Activated CD8-positive, alpha-beta memory T cell treated with anti-CD3 and anti-CD28 coated beads, Interleukin-2, amount 50 U/mL, for 24 hours (primary cell): ENCODE data around the gene WDFY4.

ENCODE experiments used
- DNase-seq: peaks from one replicate; pipeline ENCODE4 v3.0.0-alpha.2; 2020; ENCODE audit errors: extremely low read depth

Gene WDFY4

GRCh38 chr10:48655411-48656240 is 29.0 kb upstream of the WDFY4 start:
- DNase-seq, result no peak

- peak; percentile 60 for DNase-seq
Measured at GRCh38 chr10:48656241-48656913, 28.3 kb upstream of the WDFY4 start.

DNA sequence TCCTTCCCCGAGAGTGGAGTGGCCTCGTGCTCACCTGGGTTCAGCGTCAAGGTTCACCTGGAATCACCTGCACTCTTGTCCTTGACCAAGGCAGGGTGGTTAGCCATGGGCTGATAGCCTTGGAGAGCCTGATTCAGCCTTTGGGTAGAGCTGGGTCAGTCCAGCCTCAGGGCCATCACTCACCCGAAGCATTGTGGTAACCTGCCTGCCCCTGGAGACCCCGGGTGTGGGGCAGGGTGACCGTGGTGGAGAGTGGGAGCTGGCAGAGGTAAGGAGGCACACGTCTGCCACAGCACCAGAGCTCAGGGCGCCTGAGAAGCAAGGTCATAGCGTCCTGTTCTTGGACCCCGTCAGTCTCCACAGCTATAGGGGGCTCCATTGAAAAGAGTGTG is 27.8 kb upstream of the WDFY4 start:
- no peak for DNase-seq

DNA sequence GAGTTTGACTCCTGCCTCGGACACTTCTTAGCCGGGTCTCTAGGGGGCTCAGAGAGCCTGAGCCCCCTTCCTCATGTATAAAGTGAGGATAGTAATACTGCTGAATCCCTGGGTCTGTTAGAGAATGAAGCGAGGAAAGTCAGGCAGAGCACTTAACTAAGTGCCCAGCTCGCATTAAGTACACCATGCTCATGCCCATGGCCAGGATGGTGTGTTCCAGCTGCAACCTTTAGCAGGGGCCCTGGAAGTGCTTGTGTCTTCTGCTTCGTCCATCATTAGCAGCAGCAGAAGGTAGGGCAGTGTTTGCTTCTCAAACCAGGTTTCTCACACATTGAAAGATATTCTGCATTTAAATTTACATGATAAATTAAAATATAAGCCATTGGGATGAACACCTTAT is 27.3 kb upstream of the WDFY4 start:
- no peak for DNase-seq

DNA sequence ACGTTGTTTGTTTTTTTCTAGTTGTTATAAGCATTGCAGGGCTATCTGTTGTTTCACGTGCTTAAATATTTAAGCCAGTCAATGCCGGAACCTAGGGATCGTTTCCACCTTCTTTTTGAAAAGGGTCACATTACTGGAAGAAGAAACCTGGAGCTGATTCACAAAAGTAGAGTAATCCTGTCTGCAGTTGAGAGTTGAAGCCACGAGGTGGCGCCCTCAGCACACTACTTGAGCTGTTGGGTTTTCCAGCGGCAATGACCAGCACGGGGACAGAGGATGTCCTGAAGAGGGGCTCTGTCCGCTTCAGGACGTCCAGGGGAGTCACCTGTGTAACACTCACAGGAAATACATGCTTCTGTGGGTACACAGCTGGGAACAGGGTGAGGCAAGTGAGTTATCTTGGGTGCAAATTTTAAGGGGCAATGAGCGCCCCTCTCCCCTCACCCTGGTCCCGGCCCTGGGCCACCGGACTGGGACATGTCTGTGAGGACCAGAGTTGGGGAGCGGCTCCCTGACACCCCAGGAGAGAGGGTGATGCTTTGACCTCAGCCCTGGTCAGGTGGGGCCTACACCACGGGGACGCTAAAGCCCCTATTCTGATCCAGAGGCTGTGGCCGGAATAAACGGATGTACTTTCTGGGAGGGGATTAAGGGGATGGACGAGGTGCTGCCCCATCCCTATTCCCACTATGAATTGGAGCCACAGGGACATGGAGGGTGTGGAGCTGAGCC is 26.3 kb upstream of the WDFY4 start:
- DNase-seq, result peak; percentile 23

- no peak for DNase-seq
Measured at GRCh38 chr10:48658975-48659269, 25.8 kb upstream of the WDFY4 start.

- DNase-seq, result no peak
Measured at GRCh38 chr10:48659790-48660189, 24.9 kb upstream of the WDFY4 start.

GRCh38 chr10:48661441-48661840 is 23.2 kb upstream of the WDFY4 start:
- DNase-seq, result no peak

GRCh38 chr10:48667960-48668590 is 16.6 kb upstream of the WDFY4 start:
- DNase-seq, result no peak

GRCh38 chr10:48670978-48671913 is 13.4 kb upstream of the WDFY4 start:
- no peak for DNase-seq

DNA sequence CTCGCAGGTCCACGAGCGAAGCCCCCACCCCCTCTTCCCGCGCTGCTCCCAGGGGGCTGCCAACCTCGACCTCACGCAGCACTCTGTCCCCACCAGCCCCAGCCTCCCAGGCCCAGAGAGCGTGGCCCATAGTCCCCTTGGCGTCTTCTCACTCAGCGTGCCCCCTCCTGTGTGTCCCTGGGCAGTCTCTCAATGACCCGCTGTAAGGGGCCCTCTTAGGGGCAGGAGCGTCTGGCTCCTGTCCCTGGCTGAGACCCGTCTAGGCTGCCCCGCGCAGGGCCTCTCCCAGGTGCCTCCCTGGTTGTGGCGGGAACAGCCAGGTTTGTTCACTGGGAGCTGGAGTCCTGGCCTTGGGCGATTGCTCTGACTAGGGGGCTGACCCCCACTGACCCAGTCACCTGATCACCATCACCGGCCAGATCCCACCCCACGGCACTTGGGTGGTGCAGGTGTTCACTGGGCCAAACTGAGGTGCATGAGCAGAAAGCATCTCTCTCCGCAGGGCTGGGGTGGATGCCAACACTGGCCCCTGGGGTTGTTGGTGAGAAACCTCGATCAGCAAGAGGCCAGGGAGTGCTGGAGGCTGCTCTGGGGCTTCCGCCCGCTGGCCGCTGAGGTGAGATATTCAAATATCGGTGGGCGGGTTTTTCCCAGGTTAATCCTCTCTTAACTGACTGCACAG is 12.6 kb upstream of the WDFY4 start:
- no peak for DNase-seq

DNA sequence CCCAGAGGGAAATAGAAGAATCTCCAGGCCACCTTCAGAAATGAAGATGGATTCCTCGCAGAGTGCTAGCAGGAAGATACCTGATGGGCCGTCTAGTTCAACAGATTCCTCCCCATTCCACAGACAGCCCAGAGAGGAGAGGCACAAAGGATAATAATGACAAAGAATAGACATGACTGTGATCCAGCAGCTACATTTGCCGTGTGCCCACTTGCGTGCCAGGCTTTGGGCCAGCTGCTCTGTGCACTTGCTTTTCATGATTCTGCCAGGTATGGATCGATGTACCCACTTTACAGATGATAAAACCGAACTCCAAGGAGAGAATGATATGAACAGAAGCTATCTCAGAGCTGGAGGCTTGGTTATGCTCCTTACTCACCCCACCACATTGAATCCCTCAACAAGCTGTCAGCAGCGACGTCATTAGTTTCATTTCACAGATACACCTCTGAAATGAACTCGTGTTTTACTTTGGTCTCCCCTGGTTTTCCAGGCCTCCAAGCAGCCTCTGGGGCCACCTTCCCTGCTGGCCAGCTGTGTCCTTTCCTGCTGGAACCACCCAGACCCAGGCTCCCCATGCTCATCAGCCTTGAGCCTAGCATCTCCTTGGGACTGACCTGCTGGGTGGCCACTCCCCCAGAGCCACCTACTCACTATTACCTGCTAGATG is 11.9 kb upstream of the WDFY4 start:
- no peak for DNase-seq

DNA sequence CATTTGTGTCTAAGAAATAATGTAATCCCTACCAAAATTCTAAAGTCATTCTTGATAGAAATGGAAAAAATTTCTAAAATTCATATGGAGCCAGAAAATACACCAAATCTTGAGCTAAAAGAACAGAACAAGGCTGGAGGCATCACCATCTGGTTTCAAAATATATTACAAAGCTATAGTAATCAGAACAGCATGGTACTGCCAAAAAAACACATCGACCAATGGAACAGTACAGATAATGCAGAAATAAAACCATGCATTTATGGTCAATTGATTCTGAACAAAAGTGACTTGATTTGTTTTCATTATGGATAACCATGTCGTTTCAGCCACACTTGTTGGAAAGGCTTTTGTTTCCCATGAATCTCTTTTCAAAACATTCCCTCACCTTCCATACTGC is 7.0 kb upstream of the WDFY4 start:
- DNase-seq, result no peak

- no peak for DNase-seq
Measured at GRCh38 chr10:48678041-48678440, 6.6 kb upstream of the WDFY4 start.

- no peak for DNase-seq
Measured at GRCh38 chr10:48681740-48682139, 2.9 kb upstream of the WDFY4 start.

DNA sequence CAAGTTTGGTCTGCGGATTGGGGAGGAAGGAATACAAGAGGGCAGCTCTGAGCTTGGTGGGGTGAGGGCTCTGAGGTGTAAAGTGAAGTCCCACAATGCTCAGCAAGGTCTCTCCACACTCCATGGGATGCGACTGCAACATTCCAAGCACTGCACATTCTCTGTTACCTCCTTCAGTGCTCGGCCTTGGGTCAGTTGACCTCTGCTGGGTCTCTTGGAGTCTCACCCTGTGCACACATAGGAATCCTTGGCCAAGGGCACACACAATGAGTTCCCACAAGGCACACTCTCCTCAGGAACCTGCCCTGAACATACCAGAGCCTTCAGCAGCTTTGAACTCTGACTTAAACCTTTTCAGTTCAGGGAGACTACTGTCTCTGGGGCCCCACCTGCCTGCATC is 2.4 kb upstream of the WDFY4 start:
- DNase-seq, result no peak

GRCh38 chr10:48683424-48683823 is 1.2 kb upstream of the WDFY4 start:
- no peak for DNase-seq

DNA sequence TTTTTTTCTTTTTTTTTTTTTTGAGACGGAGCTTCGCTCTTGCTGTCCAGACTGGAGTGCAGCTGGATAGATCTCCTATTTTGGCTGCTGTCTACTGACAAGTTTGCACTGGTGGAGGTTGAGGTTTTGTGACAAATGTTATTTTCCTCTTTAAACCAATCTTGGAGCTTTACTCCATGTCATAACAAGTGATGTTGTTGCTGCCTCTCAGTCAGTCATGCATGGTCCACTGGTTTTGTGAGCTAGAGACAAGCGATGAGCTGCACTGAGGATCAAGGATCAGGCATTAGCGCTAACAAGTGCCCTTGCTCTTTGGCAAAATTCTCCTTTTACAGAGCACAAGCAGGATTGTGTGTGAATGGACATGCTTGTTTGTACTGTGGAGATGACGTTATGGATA is 805 bp upstream of the WDFY4 start:
- DNase-seq, result no peak

DNA sequence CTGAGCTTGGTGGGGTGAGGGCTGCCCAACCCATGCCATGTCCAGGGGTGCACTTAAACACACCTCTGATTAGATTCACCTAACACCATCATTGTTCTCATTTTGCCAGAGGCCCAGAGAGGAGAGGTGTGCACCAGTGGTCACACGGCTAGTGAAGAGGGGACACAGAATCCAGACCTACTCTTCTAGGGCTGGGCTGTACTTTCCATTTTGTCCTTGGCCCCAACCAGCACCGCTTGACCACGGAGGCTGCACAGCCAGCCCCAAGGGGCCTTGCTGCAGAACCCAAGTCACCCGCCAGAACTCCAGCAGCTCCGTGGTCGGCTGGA is 246 bp upstream of the WDFY4 start:
- no peak for DNase-seq

DNA sequence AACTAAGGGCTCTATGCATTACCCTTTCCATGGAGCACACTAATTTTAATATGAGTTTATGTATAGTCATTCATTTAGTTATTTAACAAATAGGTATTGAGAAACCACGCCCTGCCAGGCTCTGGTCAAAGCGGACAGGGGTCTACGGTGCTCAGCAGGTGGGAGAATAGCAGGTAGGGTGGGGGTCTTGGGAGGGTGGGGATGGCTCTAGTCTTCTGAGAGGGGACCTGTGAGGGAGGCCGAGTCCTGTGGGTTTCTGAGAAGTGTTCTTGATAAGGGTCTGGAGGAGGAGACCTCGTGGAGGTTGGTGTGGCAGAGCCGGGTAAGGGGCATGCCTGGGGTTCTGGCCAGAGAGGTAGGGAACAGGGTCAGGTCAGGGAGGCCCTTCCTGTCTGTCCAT is 1.1 kb downstream of the WDFY4 start:
- no peak for DNase-seq
